NCI-H2171 treated with DMSO at 0.1 percent for 48 hours (cell line): ENCODE results near the gene DCD.
"Not testable (repeated sequence)": the region's sequence is repeated elsewhere in the genome, so short reads cannot be mapped to it uniquely, and the experiment has no call there.

Experiments used
- DNase-seq: peaks from one replicate; lab custom pipeline; 2025; lab: John Stamatoyannopoulos, UW

DCD gene

GRCh38 chr12:54653025-54653424, 4.9 kb upstream of the DCD start:
- no peak for DNase-seq

GRCh38 chr12:54650889-54651288, 2.7 kb upstream of the DCD start:
- no peak for DNase-seq

GRCh38 chr12:54650409-54650808, 2.2 kb upstream of the DCD start:
- no peak for DNase-seq

GRCh38 chr12:54649825-54650224, 1.7 kb upstream of the DCD start:
- no peak for DNase-seq

GRCh38 chr12:54641554-54641953, 6.6 kb downstream of the DCD start:
- DNase-seq = no peak

- DNase-seq = no peak
Measured at GRCh38 chr12:54641089-54641488, 7.1 kb downstream of the DCD start.

GRCh38 chr12:54639112-54639511, 9.1 kb downstream of the DCD start:
- not testable (repeated sequence) for DNase-seq

DNA sequence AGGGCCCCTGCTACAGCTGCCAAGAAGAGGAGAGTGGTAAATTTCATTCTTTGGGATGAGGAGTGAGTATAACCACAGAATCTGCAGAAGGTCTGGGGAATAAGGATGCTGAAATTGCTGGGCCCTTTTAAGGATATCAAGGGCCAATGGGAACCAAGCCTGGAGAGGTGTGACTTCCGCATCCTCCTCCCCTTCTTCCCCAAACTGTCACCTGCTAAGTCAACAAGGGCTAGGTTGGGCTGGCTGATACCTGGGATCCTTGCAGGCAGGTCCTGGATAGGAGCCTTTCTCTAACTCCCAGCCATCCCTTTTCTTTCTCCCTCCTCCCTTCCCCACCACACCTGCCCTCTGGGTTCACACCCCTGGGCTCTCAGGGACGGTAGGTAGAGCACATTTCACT, 13.4 kb downstream of the DCD start, which contains the start of gene LACRT:
LACRT (minus strand) TSS at position 101 of the 400 bp plus-strand sequence; CDS start at position 47, 54 bp downstream.
- DNase-seq = no peak

- DNase-seq = no peak
Measured at GRCh38 chr12:54631988-54632728, 16.0 kb downstream of the DCD start.

DNA sequence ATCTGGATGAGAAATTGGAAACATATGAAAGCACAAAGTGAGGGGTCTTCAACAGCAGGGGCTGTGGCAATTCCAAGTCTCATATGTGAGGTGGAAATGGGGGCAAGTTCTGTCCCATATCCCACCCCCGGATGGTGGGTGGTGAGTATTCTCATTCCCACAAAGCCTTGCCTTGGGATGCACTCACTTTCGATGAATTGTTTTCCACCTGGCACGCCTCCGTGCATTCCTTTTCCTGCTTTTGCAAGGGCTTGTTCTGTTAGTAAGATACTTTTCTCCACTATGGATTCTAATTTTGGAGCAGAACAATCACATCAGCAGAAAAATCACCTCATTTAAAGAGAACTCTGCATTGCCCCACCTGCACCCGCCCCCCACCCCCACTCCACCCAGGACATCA, 16.6 kb downstream of the DCD start:
- DNase-seq = no peak

DNA sequence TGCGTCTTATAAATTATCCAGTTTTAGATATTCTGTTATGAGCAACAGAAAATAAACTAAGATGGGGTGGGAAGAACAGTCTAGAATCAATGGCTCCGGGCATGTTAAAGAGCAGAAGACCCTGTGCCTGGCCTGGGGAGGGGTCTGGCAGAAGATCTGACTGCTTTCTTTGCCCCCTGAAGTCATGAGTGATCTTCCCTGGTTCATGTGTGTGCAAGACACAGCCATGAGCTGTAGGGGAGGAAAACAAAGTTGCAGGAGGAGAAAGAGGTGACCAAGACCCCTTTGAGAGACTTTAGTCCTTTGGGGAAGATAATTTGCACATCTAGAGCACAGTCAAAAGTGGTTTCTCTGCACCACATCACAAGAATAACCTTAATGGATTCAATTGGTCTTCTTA, 18.2 kb downstream of the DCD start:
- DNase-seq = no peak

GRCh38 chr12:54628186-54628846, 19.8 kb downstream of the DCD start:
- no peak for DNase-seq

DNA sequence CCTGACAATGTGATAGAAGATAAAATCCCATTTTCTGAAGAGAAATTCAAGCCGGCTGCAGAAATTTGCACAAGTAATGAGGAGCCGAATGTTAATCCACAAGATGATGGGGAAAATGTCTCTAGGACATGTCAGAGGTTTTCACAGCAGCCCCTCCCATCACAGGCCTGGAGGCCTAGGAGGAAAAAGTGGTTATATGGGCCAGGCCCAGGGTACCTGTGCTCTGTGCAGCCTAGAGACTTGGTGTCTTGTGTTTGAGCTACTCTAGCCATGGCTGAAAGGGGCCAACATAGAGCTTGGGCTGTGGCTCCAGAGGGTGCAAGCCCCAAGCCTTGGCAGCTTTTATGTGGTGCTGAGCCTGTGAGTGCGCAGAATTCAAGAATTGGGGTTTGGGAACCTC, 20.9 kb downstream of the DCD start:
- DNase-seq = no peak

DNA sequence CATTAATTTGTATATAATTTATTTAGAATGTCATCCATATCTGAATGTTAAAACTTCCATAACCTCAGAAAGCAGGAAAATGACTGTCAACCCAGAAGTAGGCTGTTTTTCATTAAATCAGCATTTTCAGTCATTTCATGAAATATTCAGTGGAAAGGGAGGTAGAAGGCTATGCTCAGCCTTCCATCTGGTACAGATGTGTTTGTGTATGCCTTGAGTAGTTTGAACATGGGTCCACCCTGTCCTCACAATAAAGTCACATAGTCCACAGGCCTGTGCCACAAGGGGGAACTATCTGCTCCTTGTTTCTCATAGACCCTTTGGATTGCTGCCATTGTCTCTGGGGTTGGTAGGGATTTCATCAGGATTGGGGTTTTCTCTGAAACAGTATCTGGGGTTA, 22.6 kb downstream of the DCD start:
- DNase-seq = no peak

GRCh38 chr12:54624315-54625279, 23.6 kb downstream of the DCD start:
- DNase-seq = no peak

DNA sequence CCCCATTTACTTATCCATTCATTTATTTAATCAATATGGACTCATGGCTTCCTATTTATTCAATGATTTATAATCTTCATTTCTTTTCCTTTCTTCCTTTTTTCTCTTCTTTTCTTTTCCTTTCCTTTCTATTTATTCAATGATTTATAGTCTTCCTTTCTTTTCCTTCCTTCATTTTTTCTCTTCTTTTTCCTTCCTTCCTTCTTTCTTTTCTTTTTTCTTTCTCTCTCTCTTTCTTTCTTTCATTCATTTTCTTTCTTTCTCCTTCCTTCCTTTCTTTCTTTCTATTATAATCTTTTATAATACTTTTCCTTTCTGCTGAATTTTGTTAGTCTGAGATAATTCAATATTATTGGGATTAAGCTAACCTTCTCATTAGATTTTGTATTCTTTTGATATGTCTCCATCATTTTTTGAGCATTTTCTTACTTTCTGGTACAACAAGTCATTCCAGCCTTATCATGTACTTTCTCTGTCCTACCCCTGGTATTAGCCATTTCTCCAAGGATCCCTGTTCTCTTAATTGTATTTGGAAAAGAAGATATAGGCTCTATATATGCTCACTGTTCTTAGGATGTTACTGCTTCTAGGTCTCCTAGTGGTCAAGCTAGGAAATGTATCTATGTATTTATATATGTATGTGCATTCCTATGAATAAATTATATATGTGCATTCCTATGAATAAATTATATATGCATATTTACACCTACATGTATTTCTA, 25.5 kb downstream of the DCD start:
- DNase-seq = no peak

DNA sequence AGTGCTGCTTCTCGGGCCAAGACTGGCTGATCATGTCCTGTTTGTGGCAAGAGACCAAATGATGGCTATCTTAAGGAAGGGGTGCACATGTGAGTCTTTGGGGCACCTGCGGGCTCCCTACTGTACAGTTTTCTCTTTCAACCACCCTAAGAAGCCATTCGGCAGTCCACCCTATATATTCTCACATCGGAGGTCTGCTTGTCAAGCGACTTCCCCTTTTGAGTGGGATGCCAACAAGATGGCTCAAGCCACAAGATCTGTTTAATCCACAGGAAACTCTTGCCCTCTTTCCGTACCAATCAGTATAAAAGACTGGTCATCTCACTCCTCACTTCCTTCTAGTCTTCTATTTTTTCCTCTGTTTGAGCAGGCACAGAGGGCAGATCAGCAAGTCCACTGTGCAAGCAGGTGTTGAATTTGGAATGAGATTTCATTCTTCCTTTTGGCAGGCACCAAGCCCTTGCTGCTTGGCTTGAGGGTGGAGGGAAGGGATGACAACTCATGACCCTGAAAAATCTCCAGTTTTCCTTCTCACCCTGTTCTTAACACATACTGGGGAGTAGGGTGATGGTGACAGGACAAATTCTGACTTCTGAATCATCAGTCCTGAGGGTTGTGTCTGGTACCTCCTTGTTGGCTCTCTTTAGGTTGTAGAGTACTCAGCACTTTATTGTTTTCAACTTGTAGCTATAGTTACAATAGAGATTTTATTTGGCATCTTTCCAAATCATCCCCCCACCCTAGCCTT, 31.1 kb downstream of the DCD start:
- no peak for DNase-seq

GRCh38 chr12:54612225-54612750, 35.9 kb downstream of the DCD start:
- no peak for DNase-seq

DNA sequence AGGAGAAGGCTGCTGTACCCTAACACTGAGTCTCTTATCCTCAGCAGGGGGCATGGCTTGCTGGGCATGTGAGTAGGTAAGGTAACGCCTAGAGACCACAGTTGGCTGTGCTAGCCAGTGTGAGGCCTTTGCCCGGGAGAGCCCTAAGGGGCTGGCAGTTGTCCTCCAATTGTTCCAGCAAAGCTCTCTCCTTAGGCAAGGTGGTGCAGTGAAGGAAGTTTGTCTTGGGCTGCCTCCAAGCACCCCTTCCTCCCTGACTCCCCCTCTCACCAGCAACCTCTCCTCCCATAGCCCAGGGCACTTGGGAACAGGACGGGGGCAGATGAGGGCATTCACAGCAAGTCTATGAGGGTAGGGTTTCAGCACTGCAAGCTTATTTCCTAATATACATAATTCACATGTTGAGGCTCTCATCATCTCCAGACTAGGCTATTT, 36.4 kb downstream of the DCD start:
- no peak for DNase-seq

- DNase-seq = no peak
Measured at GRCh38 chr12:54608769-54609168, 39.4 kb downstream of the DCD start.

DNA sequence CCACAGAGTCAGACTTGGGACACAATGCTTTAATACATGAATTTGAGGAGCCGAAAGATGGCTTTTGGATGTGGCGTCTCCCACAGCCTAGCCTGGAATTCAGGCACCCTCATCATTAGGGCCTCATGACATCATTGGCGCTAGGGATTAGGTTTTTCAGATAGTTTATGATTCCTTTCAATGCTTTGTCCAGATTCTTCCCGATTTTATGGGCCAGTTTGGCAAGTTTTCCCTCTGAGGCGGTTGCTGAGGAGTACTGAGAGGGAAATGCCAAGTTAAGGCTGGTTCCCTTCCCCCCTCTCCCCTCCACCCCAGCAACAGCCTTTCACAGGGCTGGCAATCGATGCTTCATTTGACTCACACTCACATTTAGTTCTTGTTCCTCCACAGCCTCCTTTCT, 40.0 kb downstream of the DCD start:
- no peak for DNase-seq
